Psoas muscle (tissue), 8 donors: Measurements from ENCODE around the gene WWOX. TPM values are rescaled to one million over a fixed set of nuclear protein-coding genes. Genes with fewer than 3 reads are reported as not detected.

Experiments used
- ATAC-seq, 4 donors: fragments of 200-7000 bp; cut with Tn5 transposase; one replicate each; pipeline ENCODE4 v1.9.1; 2020; ENCODE audit warnings: moderate library complexity in 3 of 4, mild to moderate bottlenecking in 2 of 4
- DNase-seq, 2 donors: peaks; one replicate each; pipeline ENCODE4 v3.0.0-alpha.2; 2020
- H3K27ac ChIP-seq: fragments of 200-600 bp; one replicate; pipeline ENCODE4 v1.8.0; 2022
- H3K27me3 ChIP-seq, 3 donors: fragments of 200-600 bp in 1 of 3; one replicate each; pipeline versions ENCODE4 v1.6.1 to v1.8.0; 2013 to 2022; ENCODE audit warnings: low read length in 2 of 3, mild to moderate bottlenecking in 2 of 3, moderate library complexity in 1 of 3; ENCODE audit not compliant: insufficient read depth in 3 of 3
- H3K36me3 ChIP-seq, 2 donors: fragments of 200-600 bp in 1 of 2; one replicate each; pipeline versions ENCODE4 v1.6.1 to v1.8.0; 2013 to 2022; ENCODE audit warnings: low read depth in 1 of 2, mild to moderate bottlenecking in 1 of 2, moderate library complexity in 1 of 2; ENCODE audit not compliant: insufficient read depth in 1 of 2
- H3K4me1 ChIP-seq: fragments of 200-600 bp; one replicate; pipeline ENCODE4 v1.8.0; 2022
- H3K4me3 ChIP-seq: fragments of 200-600 bp; one replicate; pipeline ENCODE4 v1.8.0; 2022; ENCODE audit warnings: mild to moderate bottlenecking
- H3K9me3 ChIP-seq: fragments of 200-600 bp; one replicate; pipeline ENCODE4 v1.8.0; 2022
- CTCF ChIP-seq: fragments of 200-600 bp; IDR thresholded peaks from one replicate; pipeline ENCODE4 v1.8.0; 2022; ENCODE audit warnings: antibody characterized with exemption
- WGBS, 3 donors: extraction: QIAGEN DNeasy Blood & Tissue Kit; methylation state at CpG; one replicate each; pipeline versions ENCODE4 v1.1.6 to v1.1.7; 2013; 5-methylcytosine and 5-hydroxymethylcytosine counted together
- intact Hi-C, 2 donors: fragments of 100-400 bp; cut with DNase I; formaldehyde crosslinking; loops; one replicate each; pipeline versions ENCODE4 v1.11.0 to v1.14.2; 2022
- polyA plus RNA-seq, 3 donors: library from polyadenylated mRNA; stranded (reverse); fragments of 200-250 nt; gene quantifications; one replicate each; pipeline ENCODE4 v1.2.3, GENCODE V29; 2013
- total RNA-seq, 4 donors: library from RNA; stranded (reverse); fragmentation: NEBNext Ultra II Directional in 2 of 4; extraction: Animal tissue kit (Norgen Biotek cat#: 25700) in 2 of 4; gene quantifications; one replicate each; pipeline versions ENCODE4 v1.2.1 to v1.2.4, GENCODE V29; 2021 to 2023
- donor health status: healthy with polysubstance abuse.
- donor health status: DM: no; HTN: no; CAD: no; lungs with moderate emphysema.
- donor health status: Bipolar disorder and iron deficiency.
- donor health status: healthy.
- donor health status: DM: yes; HTN: yes; CAD: no.
- donor health status: DM: no; HTN: no; CAD: no.
- donor health status: DM: no; HTN: no; CAD: no.
- donor health status: DM: yes; HTN: yes; CAD: no.

Gene WWOX
- total and polyA plus RNA-seq, 7 donors: 3.1 to 6.6 (median 5.0) TPM

- 93 to 97% (median 94%) methylated on average over 6 of the region's 6 CpGs for WGBS, 3 donors
- no peak for ATAC-seq
- no peak overlapping the region for H3K27ac ChIP-seq
- H3K4me1 ChIP-seq: peaks cover 23% of the 10 kb centered on the region
- no peak for TF ChIP-seq CTCF
- DNase-seq: no peak
- H3K4me3 ChIP-seq: no peak overlapping the region
- no peaks in the 10 kb centered on the region for H3K36me3 ChIP-seq
- no peaks in the 10 kb centered on the region for H3K9me3 ChIP-seq
- no peaks in the 10 kb centered on the region for H3K27me3 ChIP-seq
- intact Hi-C loops: loop anchor here in 1 of 2 donors (10.0 kb wide), 1 partner anchor 210 kb away; no protein-coding TSS in a partner anchor
Observed at GRCh38 chr16:78775161-78775561, 675.7 kb downstream of the WWOX start.

- no peak for TF ChIP-seq CTCF
- peak overlapping the region; percentile 79 for H3K27ac ChIP-seq
- H3K4me3 ChIP-seq: peak overlapping the region; percentile 39
- DNase-seq (peak in 1 of 2 donors; percentile 45), ATAC-seq (peak; percentile 88 to 96 (median 94))
- H3K27me3 ChIP-seq: no peaks in the 10 kb centered on the region
- intact Hi-C loops: loop anchor here in 1 of 2 donors (10.0 kb wide), 1 partner anchor 214 kb away; no protein-coding TSS in a partner anchor
- WGBS, 3 donors: 41 to 54% (median 43%) methylated on average over 17 of the region's 17 CpGs
- H3K4me1 ChIP-seq: peaks cover 10% of the 10 kb centered on the region
- no peaks in the 10 kb centered on the region for H3K9me3 ChIP-seq
- no peaks in the 10 kb centered on the region for H3K36me3 ChIP-seq
Observed at GRCh38 chr16:78778101-78779004, 678.9 kb downstream of the WWOX start.

GRCh38 chr16:78780808-78781207 lies 681.4 kb downstream of the WWOX start:
- WGBS, 3 donors: 55 to 88% (median 83%) methylated on average over 2 of the region's 2 CpGs
- H3K27ac ChIP-seq: no peak overlapping the region

GRCh38 chr16:78782572-78782971 lies 683.1 kb downstream of the WWOX start:
- no peak for DNase-seq
- H3K9me3 ChIP-seq: no peaks in the 10 kb centered on the region
- H3K27me3 ChIP-seq: no peaks in the 10 kb centered on the region
- no peak for TF ChIP-seq CTCF
- intact Hi-C loops: no loop called here
- H3K36me3 ChIP-seq: no peaks in the 10 kb centered on the region
- ATAC-seq: no peak
- no peak overlapping the region for H3K27ac ChIP-seq
- peaks cover 4% of the 10 kb centered on the region for H3K4me1 ChIP-seq
- WGBS, 3 donors: 97 to 100% (median 98%) methylated on average over 2 of the region's 2 CpGs
- no peak overlapping the region for H3K4me3 ChIP-seq

More at GRCh38 chr16:78780808-78781207, 681.4 kb downstream of the WWOX start:
- Histone ChIP-seq H3K4me3 (no peak overlapping the region), H3K4me1 (peaks cover 4% of the 10 kb centered on the region), H3K9me3 (no peaks in the 10 kb centered on the region), H3K27me3 (no peaks in the 10 kb centered on the region), H3K36me3 (no peaks in the 10 kb centered on the region)
- TF ChIP-seq CTCF: no peak
- intact Hi-C loops: no loop called here
- ATAC-seq (no peak), DNase-seq (no peak)
